Type B pancreatic cell (in vitro differentiated cells): ENCODE measurements around the gene DISP2. TPM values are rescaled to one million over a fixed set of nuclear protein-coding genes. Genes with fewer than 3 reads are reported as not detected.

Experiments used
- DNase-seq: peaks from one replicate; pipeline ENCODE4 v3.0.0; 2021; ENCODE audit warnings: mixed read lengths; ENCODE audit not compliant: unreplicated experiment; ENCODE audit errors: extremely low spot score
- H3K27ac Mint-ChIP-seq: 2 replicates; pipeline ENCODE4 v1.8.0; 2021; ENCODE audit warnings: mild to moderate bottlenecking, mixed read lengths
- H3K27me3 Mint-ChIP-seq: 2 replicates; pipeline ENCODE4 v1.8.0; 2021; ENCODE audit warnings: mixed read lengths
- H3K36me3 Mint-ChIP-seq: 2 replicates; pipeline ENCODE4 v1.8.0; 2021; ENCODE audit warnings: mixed read lengths
- H3K4me1 Mint-ChIP-seq: one replicate; pipeline ENCODE4 v1.8.0; 2021; ENCODE audit warnings: mixed read lengths; ENCODE audit not compliant: unreplicated experiment
- H3K4me3 Mint-ChIP-seq: 2 replicates; pipeline ENCODE4 v1.8.0; 2021; ENCODE audit warnings: mild to moderate bottlenecking, mixed read lengths
- H3K9me3 Mint-ChIP-seq: 2 replicates; pipeline ENCODE4 v1.8.0; 2021; ENCODE audit warnings: mixed read lengths
- CTCF ChIP-seq: fragments of 200-600 bp; sonication (generic); conservative IDR thresholded peaks from 2 replicates; pipeline ENCODE4 v1.5.0; 2021; ENCODE audit warnings: antibody characterized with exemption, mild to moderate bottlenecking
- total RNA-seq: library from RNA; stranded (reverse); gene quantifications from 2 replicates; pipeline ENCODE4 v1.2.1, GENCODE V29; 2021; ENCODE audit warnings: low replicate concordance

Gene DISP2
- total RNA-seq, 1 donor from 2014 or later, result 1.8 TPM

DNA sequence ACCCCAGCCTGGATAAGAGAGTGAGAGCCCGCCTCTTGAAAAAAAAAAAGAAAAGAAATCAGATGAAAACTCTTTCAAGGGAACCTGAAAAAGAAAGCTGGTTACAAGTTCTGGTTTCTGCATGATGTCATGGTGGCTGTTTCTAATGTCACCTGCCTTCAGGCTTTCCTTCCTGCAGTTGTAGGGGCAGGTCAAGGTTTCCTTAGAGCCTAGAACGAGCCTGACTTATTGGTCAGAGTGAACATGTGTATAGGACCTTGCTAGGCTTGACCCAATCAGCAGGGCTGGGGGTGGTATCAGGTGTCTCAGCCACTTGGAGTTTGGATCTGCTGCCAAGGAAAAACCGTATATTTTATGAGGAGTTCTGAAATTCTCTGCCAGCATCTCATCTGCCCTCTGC lies 51.3 kb downstream of the DISP2 start:
- H3K27me3 Mint-ChIP-seq, result no peaks in the 10 kb centered on the region
- peaks cover 13% of the 10 kb centered on the region for H3K36me3 Mint-ChIP-seq
- no peak for TF ChIP-seq CTCF
- no peak overlapping the region for H3K27ac Mint-ChIP-seq
- H3K4me1 Mint-ChIP-seq, result peaks cover 18% of the 10 kb centered on the region
- no peak overlapping the region for H3K4me3 Mint-ChIP-seq
- H3K9me3 Mint-ChIP-seq, result no peaks in the 10 kb centered on the region
- DNase-seq, result no peak

DNA sequence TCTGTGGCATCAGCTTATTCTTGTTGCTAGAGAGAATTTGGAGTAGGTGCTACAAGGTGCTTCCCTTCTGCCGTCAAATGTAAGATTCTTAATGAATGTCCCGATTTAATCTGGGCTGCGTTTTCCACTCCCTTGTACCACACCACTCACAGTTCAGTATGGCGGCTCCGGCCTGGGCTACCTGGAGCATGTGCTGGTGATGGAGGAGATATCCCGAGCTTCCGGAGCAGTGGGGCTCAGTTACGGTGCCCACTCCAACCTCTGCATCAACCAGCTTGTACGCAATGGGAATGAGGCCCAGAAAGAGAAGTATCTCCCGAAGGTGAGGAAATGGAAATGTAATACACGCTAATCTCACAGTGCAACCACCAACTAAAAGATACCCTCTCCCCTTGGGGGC lies 52.5 kb downstream of the DISP2 start:
- Mint-ChIP-seq H3K9me3 (no peaks in the 10 kb centered on the region), H3K36me3 (peaks cover 18% of the 10 kb centered on the region)

GRCh38 chr15:40412095-40412759 lies 54.2 kb downstream of the DISP2 start:
- H3K27ac Mint-ChIP-seq, result no peak overlapping the region
- no peak for DNase-seq
- H3K9me3 Mint-ChIP-seq, result no peaks in the 10 kb centered on the region
- H3K4me1 Mint-ChIP-seq, result peaks cover 4% of the 10 kb centered on the region
- H3K36me3 Mint-ChIP-seq, result peaks cover 19% of the 10 kb centered on the region
- TF ChIP-seq CTCF, result no peak
- no peak overlapping the region for H3K4me3 Mint-ChIP-seq
- no peaks in the 10 kb centered on the region for H3K27me3 Mint-ChIP-seq

More for the DNA sequence above, 52.5 kb downstream of the DISP2 start:
- DNase-seq, result no peak
- Mint-ChIP-seq H3K27ac (no peak overlapping the region), H3K27me3 (no peaks in the 10 kb centered on the region), H3K4me1 (peaks cover 12% of the 10 kb centered on the region), H3K4me3 (no peak overlapping the region)
- no peak for TF ChIP-seq CTCF

- no peak overlapping the region for H3K4me3 Mint-ChIP-seq
- no peaks in the 10 kb centered on the region for H3K4me1 Mint-ChIP-seq
- no peaks in the 10 kb centered on the region for H3K9me3 Mint-ChIP-seq
- H3K27ac Mint-ChIP-seq, result no peak overlapping the region
- no peak for TF ChIP-seq CTCF
- H3K27me3 Mint-ChIP-seq, result no peaks in the 10 kb centered on the region
- H3K36me3 Mint-ChIP-seq, result peaks cover 26% of the 10 kb centered on the region
- no peak for DNase-seq
Observed at GRCh38 chr15:40413036-40413435, 55.0 kb downstream of the DISP2 start.

DNA sequence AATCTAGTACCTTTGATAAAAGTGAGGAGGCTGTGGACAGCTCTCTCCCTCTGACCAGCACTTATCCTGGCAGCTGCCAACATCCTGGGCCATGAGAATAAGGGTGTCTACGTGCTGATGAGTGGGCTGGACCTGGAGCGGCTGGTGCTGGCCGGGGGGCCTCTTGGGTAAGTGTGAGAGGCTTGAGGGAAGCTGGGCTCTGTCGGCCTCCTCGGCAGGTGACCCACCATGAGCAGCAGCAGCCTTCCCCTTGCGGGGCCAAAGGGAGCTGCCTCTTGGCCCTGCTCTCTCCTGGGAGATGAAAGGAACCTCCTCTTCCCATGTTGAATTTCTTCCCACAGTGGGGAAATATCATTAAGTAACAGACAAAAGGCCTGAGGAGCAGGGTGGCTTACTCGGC lies 56.8 kb downstream of the DISP2 start:
- H3K36me3 Mint-ChIP-seq, result peaks cover 26% of the 10 kb centered on the region
- no peak overlapping the region for H3K4me3 Mint-ChIP-seq
- H3K4me1 Mint-ChIP-seq, result no peaks in the 10 kb centered on the region
- no peak for DNase-seq
- no peaks in the 10 kb centered on the region for H3K9me3 Mint-ChIP-seq
- H3K27ac Mint-ChIP-seq, result no peak overlapping the region
- TF ChIP-seq CTCF, result no peak
- H3K27me3 Mint-ChIP-seq, result no peaks in the 10 kb centered on the region
